Fibroblast of skin of left quadriceps (primary cell): ENCODE results near the gene SVOPL.

ENCODE experiments used
- DNase-seq, 2 experiments: peaks; one replicate each; pipeline ENCODE4 v3.0.0-alpha.2; 2013; ENCODE audit warnings: low read depth in 2 of 2

Gene SVOPL

DNA sequence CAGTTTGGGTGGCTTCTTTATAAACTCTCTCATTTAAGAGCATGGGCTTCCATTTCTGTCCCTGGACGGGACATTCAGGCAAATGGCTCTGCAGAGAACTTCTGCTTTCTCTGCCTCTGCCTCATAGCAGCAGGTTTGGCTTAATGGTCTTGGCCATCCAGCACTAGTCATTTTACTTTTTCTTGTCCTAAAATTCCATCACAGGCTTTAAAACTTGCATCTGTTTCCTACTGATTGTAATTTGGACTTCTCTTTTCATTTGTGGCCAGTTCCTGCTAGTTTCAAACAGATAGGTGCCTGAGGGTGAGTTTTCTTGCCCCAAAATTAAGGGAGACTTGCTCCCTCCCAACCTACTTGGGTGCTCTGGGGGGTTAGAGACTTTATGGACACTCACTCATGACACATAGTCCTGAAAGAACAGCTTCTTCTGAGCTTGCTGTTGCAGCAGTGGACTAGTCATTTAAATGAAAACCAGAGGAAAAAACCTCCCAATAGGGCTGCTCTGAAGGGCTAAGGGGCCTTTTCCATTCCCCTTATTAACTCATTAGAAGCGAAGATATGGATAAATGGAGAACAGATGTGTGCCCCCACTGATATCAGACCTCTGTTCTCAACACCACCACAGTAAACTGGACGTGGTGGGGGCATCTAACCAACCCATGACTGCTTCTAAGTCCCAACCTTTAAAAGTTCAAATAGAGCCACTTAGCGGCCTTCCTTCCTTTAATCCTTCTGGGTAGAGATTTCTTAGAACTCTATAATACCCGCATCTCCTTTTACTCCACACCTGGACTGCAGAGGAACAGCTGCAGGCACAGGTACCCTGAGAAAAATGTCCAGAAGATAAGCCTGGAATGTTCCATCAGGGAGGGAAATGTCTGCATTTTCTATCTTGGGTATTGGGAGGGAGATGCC, 38.8 kb downstream of the SVOPL start:
- no peak for DNase-seq

- DNase-seq: no peak
These were observed 40.0 kb downstream of the SVOPL start for GRCh38 chr7:138661069-138661635.

DNA sequence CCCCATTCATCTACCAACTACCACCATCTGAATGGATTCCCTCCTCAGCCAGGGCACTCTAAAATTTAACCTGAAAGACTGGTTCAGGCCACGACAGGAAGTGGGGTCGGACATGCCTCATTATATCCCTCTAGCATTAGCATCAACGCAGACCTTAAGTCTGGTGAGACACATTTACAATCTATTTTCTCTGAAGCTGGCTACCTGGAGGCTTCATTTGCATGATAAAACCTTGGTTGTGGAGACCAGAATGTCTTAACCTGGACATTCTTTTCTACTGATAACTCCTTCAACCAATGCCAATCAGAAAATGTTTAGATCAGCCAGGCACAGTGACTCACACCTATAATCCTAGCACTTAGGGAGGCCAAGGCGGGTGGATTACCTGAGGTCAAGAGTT, 42.3 kb downstream of the SVOPL start:
- no peak for DNase-seq

GRCh38 chr7:138657854-138658386, 43.2 kb downstream of the SVOPL start:
- no peak for DNase-seq

DNA sequence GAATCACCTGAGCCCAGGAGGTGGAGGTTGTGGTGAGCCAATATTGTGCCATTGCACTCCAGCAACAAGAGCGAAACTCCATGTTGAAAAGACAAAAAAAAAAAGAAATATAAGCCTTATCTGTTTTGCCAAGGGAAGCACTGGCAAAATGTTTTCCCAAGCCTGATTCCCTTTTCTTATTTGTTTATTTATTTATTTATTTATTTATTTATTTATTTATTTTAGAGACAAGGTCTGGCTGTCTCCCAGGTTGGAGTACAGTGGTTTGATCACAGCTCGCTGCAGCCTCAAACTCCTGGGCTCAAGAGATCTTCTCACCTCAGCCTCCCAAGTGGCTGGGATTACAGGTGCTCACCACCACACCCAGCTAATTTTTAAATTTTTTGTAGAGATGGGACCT, 44.2 kb downstream of the SVOPL start:
- DNase-seq: no peak

DNA sequence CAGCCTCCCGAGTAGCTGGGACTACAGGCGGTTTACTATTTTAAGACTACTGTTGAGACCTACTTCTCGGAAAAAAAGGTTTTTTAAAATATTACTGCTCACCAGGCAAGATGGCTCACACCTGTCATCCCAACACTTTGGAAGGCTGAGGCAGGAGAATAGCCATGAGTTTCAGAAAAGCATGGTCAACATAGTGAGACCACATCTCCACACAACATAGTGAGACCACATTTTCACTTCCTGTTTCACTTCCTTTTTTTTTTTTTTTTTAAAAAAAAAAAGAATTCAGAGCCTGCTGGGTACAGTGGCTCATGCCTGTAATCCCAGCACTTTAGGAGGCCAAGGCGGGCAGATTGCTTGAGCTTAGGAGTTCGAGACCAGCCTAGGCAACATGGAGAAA, 46.5 kb downstream of the SVOPL start:
- DNase-seq: no peak

DNA sequence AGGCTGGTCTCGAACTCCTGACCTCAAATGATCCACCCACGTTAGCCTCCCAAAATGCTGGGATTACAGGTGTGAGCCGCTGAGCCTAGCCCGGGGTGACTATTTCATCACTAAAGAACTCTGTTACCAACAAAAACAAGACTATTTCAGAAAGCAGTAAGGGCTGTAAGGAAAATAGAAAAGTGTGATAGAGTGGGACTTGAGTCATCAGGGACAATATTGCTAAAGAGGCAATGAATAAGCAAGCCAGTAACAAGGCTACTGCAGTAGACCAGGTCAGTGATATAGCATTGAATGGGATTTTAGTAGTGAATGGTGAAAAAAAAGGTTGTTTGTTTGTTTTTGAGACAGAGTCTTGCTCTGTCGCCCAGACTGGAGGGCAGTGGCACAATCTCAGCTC, 51.7 kb downstream of the SVOPL start:
- DNase-seq: no peak

GRCh38 chr7:138645284-138645683, 55.9 kb downstream of the SVOPL start:
- DNase-seq: no peak

- no peak for DNase-seq
These were observed 68.1 kb downstream of the SVOPL start for GRCh38 chr7:138632826-138633602.

GRCh38 chr7:138632384-138632783, 68.8 kb downstream of the SVOPL start:
- DNase-seq: no peak

- no peak for DNase-seq
These were observed 71.0 kb downstream of the SVOPL start for GRCh38 chr7:138630059-138630610.

DNA sequence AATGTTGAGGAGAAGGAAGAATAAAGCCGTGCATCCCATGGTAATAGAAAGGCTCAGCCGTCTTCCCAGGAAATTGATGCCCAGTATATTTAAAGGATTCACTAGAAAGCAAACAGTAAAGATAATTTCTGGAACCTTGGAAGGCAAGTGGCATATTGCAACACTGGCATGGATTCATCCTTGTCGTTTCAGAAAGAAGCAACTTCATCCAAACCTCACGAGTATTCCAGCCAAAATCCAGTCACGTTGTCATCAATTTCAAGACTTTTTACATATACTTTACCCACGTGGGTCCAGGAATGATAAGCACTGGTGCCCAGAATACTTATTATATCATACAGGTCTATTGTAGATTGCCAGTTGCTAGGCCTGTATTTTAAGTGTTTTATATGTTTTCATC, 73.8 kb downstream of the SVOPL start:
- DNase-seq: no peak

GRCh38 chr7:138626846-138627245, 74.3 kb downstream of the SVOPL start:
- DNase-seq: no peak

- DNase-seq: no peak
These were observed 75.3 kb downstream of the SVOPL start for GRCh38 chr7:138625849-138626230.

GRCh38 chr7:138625084-138625848, 75.9 kb downstream of the SVOPL start:
- DNase-seq: no peak

GRCh38 chr7:138622841-138623240, 78.3 kb downstream of the SVOPL start:
- DNase-seq: no peak

GRCh38 chr7:138618933-138619332, 82.2 kb downstream of the SVOPL start:
- no peak for DNase-seq

- DNase-seq: no peak
These were observed 82.7 kb downstream of the SVOPL start for GRCh38 chr7:138618506-138618905.

GRCh38 chr7:138616085-138616484, 85.1 kb downstream of the SVOPL start:
- DNase-seq: no peak

GRCh38 chr7:138613630-138614029, 87.5 kb downstream of the SVOPL start:
- no peak for DNase-seq

DNA sequence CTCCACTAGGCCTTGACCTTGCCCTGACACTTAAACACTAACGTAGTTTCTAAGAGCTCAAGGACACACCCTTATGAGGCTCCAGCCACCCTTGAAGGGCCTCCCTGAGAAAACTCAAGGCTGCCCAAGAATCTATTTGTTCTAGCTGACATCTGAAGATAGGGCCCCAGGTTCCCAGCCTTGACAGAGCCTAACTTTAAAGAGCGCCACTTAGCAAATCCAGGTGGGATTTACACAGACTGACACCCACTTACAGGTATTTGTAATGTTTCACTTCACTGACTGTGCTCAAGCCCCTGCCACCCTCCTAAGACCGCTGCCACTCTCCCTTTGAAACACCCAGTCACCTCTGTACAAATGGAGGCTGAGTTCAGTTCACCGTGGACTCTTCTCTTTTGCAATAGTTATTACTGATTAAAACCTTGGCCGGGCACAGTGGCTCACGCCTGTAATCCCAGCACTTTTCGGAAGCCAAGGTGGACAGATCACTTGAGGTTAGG, 90.4 kb downstream of the SVOPL start:
- DNase-seq: no peak
